ENCODE results near the gene PANK2. TPM values are rescaled to one million over a fixed set of nuclear protein-coding genes. Genes with fewer than 3 reads are reported as not detected.
"Not testable (repeated sequence)": the region's sequence is repeated elsewhere in the genome, so short reads cannot be mapped to it uniquely, and the experiment has no call there.

PANK2 gene
- total and polyA plus RNA-seq, 4 donors, result 31.0 to 52.5 (median 42.5) TPM

DNA sequence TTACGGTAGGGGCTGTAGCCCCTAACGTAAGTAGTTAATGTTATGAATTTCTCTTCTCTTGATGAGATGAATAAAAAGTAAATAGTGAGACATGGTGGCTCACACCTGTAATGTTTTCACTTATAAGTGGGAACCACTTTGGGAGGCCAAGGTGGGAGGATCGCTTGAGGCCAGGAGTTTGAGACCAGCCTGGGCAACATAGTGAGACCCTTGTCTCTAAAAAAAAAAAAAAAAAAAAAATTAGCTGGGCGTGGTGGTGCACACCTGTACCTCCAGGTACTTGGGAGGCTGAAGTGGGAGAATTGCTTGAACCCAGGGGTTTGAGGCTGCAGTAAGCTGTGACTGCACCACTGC, 10.3 kb upstream of the PANK2 start:
- 90% methylated on average over 2 of the region's 4 CpGs for WGBS (ENCODE audit: insufficient coverage)
- not testable (repeated sequence) for H3K9me3 ChIP-seq (ENCODE audit: control insufficient read depth, insufficient read depth, low read length); DNase-seq (ENCODE audit: low read depth in 4 of 6, low spot score in 6 of 6); H3K4me3 ChIP-seq (ENCODE audit: low read depth, low read length); H3K27me3 ChIP-seq (ENCODE audit: control insufficient read depth, insufficient read depth, low read length); H3K4me1 ChIP-seq (ENCODE audit: control insufficient read depth, insufficient read depth, low read length); H3K27ac ChIP-seq (ENCODE audit: low read depth, low read length)
- H3K36me3 ChIP-seq (ENCODE audit: control insufficient read depth, insufficient read depth, low read length), result peaks cover 12% of the 10 kb centered on the region

DNA sequence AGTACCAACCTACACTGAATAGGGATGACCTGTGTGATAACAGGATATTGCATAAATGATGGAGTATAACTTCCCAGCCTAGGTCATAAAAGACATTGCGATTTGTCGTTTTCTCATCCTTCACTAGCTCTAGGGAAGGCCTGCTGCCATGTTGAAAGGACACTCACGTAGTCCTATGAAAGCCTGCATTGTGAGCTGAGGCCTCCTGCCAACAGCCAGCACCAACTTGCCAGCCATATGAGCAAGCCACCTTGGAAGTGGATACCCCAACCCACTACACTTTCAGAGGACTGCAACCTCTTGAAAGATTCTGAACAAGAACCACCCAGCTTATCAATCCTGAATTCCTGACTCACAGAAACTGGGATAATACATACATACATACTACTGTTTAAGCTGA, 3.5 kb upstream of the PANK2 start:
- Histone ChIP-seq H3K9me3 (ENCODE audit: control insufficient read depth, insufficient read depth, low read length) (no peaks in the 10 kb centered on the region), H3K36me3 (ENCODE audit: control insufficient read depth, insufficient read depth, low read length) (no peaks in the 10 kb centered on the region), H3K4me3 (ENCODE audit: low read depth, low read length) (no peak overlapping the region), H3K27ac (ENCODE audit: low read depth, low read length) (peak overlapping the region; percentile 20), H3K4me1 (ENCODE audit: control insufficient read depth, insufficient read depth, low read length) (peaks cover 26% of the 10 kb centered on the region), H3K27me3 (ENCODE audit: control insufficient read depth, insufficient read depth, low read length) (no peaks in the 10 kb centered on the region)
- 58% methylated on average over 3 of the region's 3 CpGs for WGBS (ENCODE audit: insufficient coverage)
- DNase-seq (ENCODE audit: low read depth in 4 of 6, low spot score in 6 of 6), result peak in 2 of 6 donors; percentile 46 to 65

DNA sequence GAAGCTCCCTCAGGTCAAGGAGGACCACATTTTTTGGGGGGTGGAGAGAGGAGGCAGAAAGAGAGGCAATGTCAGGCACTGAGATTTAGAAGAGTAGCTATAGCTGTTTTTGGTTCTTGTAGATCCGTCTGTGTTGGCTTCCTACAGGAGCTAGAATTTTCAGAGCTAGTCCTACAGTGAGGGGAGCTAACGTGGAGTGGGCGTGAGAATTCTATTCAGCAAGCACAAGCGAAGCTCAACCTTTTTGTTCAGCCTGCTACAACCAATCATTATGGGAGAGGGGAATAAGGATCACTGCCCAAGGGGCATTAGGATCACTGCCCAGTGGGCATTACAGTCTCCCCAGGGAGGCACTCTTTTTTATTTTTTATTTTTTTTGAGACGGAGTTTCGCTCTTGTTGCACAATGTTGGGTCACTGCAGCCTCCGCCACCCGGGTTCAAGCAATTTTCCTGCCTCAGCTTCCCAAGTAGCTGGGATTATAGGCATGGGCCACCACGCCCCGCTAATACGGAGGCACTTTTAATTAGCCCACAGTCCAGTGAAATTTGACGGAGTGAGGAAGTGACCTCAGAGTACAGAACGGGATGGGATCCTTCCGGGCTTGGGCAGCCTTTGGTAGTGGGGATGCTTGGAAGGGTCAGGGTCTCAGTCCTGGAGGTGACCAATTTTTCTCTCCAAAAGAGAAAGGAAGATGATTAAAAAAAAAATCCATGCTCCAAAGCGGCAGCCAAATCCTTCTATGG, 1.1 kb upstream of the PANK2 start:
- peak in 2 of 6 donors; percentile 59 to 60 for DNase-seq (ENCODE audit: low read depth in 4 of 6, low spot score in 6 of 6)
- Histone ChIP-seq H3K4me3 (ENCODE audit: low read depth, low read length) (peak overlapping the region; percentile 94), H3K9me3 (ENCODE audit: control insufficient read depth, insufficient read depth, low read length) (no peaks in the 10 kb centered on the region), H3K27ac (ENCODE audit: low read depth, low read length) (peak overlapping the region; percentile 98), H3K27me3 (ENCODE audit: control insufficient read depth, insufficient read depth, low read length) (no peaks in the 10 kb centered on the region), H3K4me1 (ENCODE audit: control insufficient read depth, insufficient read depth, low read length) (peaks cover 39% of the 10 kb centered on the region), H3K36me3 (ENCODE audit: control insufficient read depth, insufficient read depth, low read length) (peaks cover 3% of the 10 kb centered on the region)
- 1% methylated on average over 10 of the region's 15 CpGs for WGBS (ENCODE audit: insufficient coverage)

DNA sequence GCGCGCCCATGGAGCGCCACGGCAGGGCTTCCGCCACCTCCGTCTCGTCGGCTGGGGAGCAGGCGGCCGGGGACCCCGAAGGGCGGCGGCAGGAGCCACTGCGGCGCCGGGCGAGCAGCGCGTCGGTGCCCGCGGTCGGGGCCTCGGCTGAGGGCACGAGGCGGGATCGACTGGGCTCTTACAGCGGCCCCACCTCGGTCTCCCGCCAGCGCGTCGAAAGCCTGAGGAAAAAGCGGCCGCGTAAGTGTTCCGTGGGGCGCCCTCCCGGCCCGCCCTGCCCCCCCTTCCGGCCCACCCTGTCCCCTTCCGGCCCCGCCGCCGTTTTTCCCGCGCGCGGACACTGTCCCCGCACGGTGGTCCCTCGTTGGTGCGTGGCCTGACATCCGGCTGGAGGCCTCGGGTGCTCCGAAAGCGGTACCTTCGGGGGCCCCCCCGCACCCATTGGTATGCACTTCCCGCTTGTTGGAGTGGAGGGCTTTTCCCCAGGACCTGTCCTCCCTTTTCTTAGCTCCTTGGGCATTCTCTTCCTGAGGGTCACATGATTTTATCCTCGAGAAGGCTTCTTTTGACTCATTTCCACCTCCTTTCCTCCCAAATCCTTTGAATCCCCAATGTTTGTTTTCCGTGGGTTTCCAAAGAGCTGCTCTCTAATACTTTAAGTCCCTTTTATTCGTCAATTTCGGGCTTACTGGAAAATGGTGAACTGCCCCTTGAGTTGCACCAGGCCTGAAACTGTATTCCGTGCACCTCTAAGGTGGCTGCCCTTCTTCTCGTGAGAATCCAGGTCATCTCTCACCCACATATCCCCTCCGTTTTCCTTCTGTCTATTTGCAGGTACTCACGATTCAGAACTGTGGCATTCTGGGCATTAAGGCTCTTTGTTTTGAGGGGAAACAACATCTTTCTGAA, 556 bp downstream of the PANK2 start:
- Histone ChIP-seq H3K27ac (ENCODE audit: low read depth, low read length) (peak overlapping the region; percentile 88), H3K36me3 (ENCODE audit: control insufficient read depth, insufficient read depth, low read length) (peaks cover 3% of the 10 kb centered on the region), H3K4me1 (ENCODE audit: control insufficient read depth, insufficient read depth, low read length) (peaks cover 47% of the 10 kb centered on the region), H3K9me3 (ENCODE audit: control insufficient read depth, insufficient read depth, low read length) (no peaks in the 10 kb centered on the region), H3K4me3 (ENCODE audit: low read depth, low read length) (peak overlapping the region; percentile 94), H3K27me3 (ENCODE audit: control insufficient read depth, insufficient read depth, low read length) (no peaks in the 10 kb centered on the region)
- under 1% methylated on average over 62 of the region's 68 CpGs for WGBS (ENCODE audit: insufficient coverage)
- DNase-seq (ENCODE audit: low read depth in 4 of 6, low spot score in 6 of 6), result peak in 2 of 6 donors; percentile 54 to 59

DNA sequence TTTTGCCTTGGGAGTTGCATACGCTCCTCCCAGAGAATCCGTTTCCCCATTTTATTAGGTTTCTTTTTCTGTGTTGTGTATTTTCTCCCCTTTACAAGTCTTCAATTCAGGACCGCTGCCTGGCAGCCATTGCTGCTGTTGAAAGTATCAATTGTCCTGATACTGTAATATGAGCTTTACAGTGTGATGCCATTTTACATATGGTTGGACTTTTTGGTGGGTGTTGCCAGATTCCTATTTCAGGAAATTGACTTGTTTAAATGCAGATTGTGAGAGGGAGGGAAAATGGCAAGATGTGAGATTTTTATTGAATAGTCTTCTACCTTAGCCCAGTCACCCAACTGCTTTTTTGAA, 1.2 kb downstream of the PANK2 start:
- Histone ChIP-seq H3K4me1 (ENCODE audit: control insufficient read depth, insufficient read depth, low read length) (peaks cover 44% of the 10 kb centered on the region), H3K27me3 (ENCODE audit: control insufficient read depth, insufficient read depth, low read length) (no peaks in the 10 kb centered on the region), H3K9me3 (ENCODE audit: control insufficient read depth, insufficient read depth, low read length) (no peaks in the 10 kb centered on the region), H3K27ac (ENCODE audit: low read depth, low read length) (peak overlapping the region; percentile 88), H3K4me3 (ENCODE audit: low read depth, low read length) (peak overlapping the region; percentile 94), H3K36me3 (ENCODE audit: control insufficient read depth, insufficient read depth, low read length) (peaks cover 6% of the 10 kb centered on the region)
- no CpG with 5 or more reads among the region's 3 CpGs for WGBS (ENCODE audit: insufficient coverage)
- peak in 1 of 6 donors; percentile 35 for DNase-seq (ENCODE audit: low read depth in 4 of 6, low spot score in 6 of 6)

DNA sequence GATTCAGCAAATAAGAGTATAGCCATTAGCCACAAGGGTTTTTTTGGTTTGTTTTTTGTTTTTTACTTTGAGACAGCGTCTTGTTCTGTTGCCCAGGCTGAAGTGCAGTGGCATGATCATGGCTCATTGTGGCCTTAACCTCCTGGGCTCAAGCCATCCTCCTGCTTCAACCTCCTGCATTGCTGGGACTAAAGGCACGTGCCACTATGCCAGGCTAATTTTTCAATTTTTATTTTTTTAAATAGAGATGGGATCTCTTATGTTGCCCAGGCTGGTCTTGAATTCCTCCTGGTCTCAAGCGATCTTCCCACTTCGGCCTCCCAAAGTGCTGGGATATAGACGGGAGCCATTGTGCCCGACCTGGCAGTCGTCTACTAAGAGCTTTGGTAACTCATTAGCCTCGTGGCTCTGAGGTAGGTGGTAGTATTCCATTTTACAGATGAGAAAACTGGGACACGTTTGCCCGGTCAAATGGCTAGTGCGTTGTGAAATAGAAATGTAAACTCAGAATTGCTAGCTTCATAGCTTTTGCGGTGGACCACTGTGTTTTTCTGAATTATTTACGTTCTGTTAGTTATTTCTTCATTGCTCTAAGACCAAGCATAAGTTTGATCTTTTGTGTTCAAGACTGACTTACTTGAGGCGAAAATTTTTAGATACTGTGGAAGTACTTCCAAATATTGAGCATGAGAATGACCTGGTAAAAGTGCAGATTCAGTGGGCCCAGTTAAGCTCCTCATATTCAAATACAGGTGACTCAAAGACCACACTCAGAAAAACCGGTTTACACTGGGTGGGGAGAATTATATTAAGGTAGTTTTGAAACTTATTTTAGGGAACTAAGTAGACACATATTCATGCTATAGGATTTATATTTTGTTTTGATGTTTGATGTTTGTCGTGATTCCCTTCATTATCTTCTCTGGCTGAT, 2.1 kb downstream of the PANK2 start:
- Histone ChIP-seq H3K4me3 (ENCODE audit: low read depth, low read length) (peak overlapping the region; percentile 94), H3K27ac (ENCODE audit: low read depth, low read length) (peak overlapping the region; percentile 88), H3K36me3 (ENCODE audit: control insufficient read depth, insufficient read depth, low read length) (peaks cover 6% of the 10 kb centered on the region), H3K27me3 (ENCODE audit: control insufficient read depth, insufficient read depth, low read length) (no peaks in the 10 kb centered on the region), H3K4me1 (ENCODE audit: control insufficient read depth, insufficient read depth, low read length) (peaks cover 45% of the 10 kb centered on the region), H3K9me3 (ENCODE audit: control insufficient read depth, insufficient read depth, low read length) (no peaks in the 10 kb centered on the region)
- WGBS (ENCODE audit: insufficient coverage), result 34% methylated on average over 10 of the region's 16 CpGs
- DNase-seq (ENCODE audit: low read depth in 4 of 6, low spot score in 6 of 6), result no peak

DNA sequence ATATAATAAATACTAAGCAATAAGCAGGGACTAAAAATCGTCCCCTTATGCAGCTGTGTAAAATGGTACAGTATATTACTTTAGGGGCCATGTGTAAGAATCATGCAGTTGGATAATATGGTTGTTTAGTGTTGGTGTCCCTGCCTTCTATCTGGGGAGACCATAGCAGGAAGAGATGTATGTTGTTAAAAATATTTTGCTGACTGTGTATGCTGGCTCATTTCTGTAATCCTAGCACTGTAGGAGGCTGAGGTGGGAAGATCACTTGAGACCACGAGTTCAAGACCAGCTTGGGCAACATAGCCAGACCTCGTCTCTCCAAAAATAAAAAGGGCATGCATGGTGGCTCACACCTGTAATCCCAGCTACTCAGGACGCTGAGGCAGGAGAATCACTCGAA, 5.6 kb downstream of the PANK2 start:
- H3K4me1 ChIP-seq (ENCODE audit: control insufficient read depth, insufficient read depth, low read length), result peaks cover 36% of the 10 kb centered on the region
- no peaks in the 10 kb centered on the region for H3K9me3 ChIP-seq (ENCODE audit: control insufficient read depth, insufficient read depth, low read length)
- no CpG with 5 or more reads among the region's 5 CpGs for WGBS (ENCODE audit: insufficient coverage)
- no peak overlapping the region for H3K27ac ChIP-seq (ENCODE audit: low read depth, low read length)
- peaks cover 6% of the 10 kb centered on the region for H3K36me3 ChIP-seq (ENCODE audit: control insufficient read depth, insufficient read depth, low read length)
- H3K4me3 ChIP-seq (ENCODE audit: low read depth, low read length), result no peak overlapping the region
- DNase-seq (ENCODE audit: low read depth in 4 of 6, low spot score in 6 of 6), result no peak
- H3K27me3 ChIP-seq (ENCODE audit: control insufficient read depth, insufficient read depth, low read length), result no peaks in the 10 kb centered on the region

DNA sequence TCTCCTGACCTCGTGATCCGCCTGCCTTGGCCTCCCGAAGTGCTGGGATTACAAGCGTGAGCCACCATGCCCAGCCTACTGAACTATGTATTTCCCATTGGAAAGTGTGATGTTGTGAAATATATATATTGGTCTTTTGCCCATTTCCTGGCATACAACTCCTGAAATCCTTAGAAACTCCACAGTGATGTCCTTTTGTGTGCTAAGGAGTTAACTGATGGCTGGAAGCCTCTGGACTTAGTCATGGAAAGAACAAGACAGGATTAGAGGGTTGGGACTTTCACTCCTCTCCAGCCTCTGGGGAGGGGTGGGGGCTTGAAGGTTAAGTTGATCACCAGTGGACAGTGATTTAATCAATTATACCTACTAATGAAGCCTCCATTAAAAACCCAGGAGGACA, 7.1 kb downstream of the PANK2 start:
- Histone ChIP-seq H3K36me3 (ENCODE audit: control insufficient read depth, insufficient read depth, low read length) (peaks cover 6% of the 10 kb centered on the region), H3K27me3 (ENCODE audit: control insufficient read depth, insufficient read depth, low read length) (no peaks in the 10 kb centered on the region), H3K27ac (ENCODE audit: low read depth, low read length) (no peak overlapping the region), H3K9me3 (ENCODE audit: control insufficient read depth, insufficient read depth, low read length) (no peaks in the 10 kb centered on the region), H3K4me1 (ENCODE audit: control insufficient read depth, insufficient read depth, low read length) (peaks cover 34% of the 10 kb centered on the region), H3K4me3 (ENCODE audit: low read depth, low read length) (no peak overlapping the region)
- DNase-seq (ENCODE audit: low read depth in 4 of 6, low spot score in 6 of 6), result no peak
- no CpG with 5 or more reads among the region's 4 CpGs for WGBS (ENCODE audit: insufficient coverage)

DNA sequence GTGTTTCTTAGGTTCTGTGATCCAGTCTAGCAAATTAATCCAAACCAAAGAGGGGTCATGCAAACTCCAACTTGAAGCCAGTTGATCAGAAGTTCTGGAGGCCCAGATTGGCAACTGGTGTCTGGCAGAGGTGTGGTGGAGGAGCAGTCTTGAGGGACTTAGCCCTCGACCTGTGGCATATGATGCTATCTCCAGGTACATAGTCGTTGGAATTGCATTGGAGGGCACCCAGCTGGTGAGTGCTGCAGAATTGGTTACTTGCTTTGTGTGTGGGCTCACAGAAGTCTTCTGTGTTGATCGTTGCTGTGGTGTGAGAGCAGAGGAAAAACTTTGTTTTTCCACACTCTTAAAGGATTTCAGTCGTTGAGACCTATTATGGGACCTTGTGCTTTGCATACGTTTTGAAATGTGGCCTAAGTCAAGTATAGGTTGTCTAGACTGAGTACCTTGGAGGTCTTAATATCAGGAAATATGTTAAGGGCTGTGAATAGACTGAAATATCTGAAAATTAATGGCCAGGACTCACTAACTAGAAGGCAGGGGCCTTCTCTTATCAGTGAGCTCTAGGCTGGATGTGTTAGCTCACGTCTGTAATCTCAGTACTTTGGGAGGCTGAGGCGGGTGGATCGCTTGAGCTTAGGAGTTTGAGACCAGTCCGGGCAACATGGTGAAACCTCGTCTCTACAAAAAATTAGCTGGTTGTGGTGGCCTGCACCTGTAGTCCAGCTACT, 7.8 kb downstream of the PANK2 start:
- H3K27me3 ChIP-seq (ENCODE audit: control insufficient read depth, insufficient read depth, low read length), result no peaks in the 10 kb centered on the region
- no peaks in the 10 kb centered on the region for H3K9me3 ChIP-seq (ENCODE audit: control insufficient read depth, insufficient read depth, low read length)
- WGBS (ENCODE audit: insufficient coverage), result 83% methylated on average over 7 of the region's 10 CpGs
- H3K27ac ChIP-seq (ENCODE audit: low read depth, low read length), result no peak overlapping the region
- H3K4me3 ChIP-seq (ENCODE audit: low read depth, low read length), result no peak overlapping the region
- peaks cover 6% of the 10 kb centered on the region for H3K36me3 ChIP-seq (ENCODE audit: control insufficient read depth, insufficient read depth, low read length)
- no peak for DNase-seq (ENCODE audit: low read depth in 4 of 6, low spot score in 6 of 6)
- H3K4me1 ChIP-seq (ENCODE audit: control insufficient read depth, insufficient read depth, low read length), result peaks cover 31% of the 10 kb centered on the region

Measured in spinal cord (tissue), 10 donors.